Measurements from ENCODE around the gene SRCIN1. TPM values are rescaled to one million over a fixed set of nuclear protein-coding genes. Genes with fewer than 3 reads are reported as not detected.

Gene SRCIN1
- total RNA-seq, 2 donors from 2014 or later, result 11.2 to 19.8 TPM

DNA sequence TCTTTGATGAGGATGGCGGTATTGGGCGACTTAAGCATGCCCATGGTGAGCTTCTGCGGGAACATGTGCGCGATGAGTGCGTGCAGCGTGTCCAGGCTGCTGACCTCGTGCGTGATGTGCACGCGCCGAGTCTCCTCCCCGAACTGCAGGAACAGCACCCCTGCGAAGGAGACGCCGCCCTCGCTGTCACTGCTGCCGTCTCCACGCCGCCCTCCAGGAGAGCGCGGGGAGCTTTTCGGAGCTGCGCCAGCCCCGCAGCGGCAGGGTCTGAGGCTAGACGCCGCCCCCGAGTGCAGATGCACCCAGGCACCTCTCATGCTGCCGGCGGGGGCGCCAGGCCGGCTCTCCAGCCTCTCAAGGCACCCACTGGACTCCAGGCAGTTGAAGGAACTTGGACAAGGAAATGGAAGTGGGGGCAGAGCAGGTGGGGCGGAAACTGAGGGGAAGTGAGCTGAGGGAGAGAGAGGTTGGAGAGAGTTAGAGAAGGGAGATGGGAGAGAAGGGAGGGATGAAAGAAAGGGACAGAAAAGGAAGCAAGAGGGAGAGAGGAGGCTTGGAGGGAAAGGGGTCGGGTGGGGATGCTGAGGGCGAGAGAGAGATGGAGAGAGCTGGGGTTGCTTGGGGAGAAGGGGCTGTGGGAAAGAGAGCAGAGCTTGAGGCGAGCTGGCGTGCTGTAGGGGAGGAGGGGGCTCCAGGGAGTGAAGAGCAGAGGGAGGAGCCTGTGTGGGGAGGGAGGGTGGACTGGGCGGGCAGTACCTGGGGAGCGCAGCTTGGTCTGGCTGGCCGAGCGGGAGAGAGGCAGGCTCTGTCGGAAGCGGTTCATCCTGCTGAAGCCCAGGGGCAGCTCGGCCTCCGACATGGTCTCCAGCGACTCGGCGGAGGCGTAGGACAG, 42.1 kb downstream of the SRCIN1 start:
- H3K9me3 ChIP-seq, result no peaks in the 10 kb centered on the region
- H3K4me3 ChIP-seq, result no peak overlapping the region
- H3K27ac ChIP-seq, result no peak overlapping the region
- DNase-seq (no peak), ATAC-seq (no peak)
- no peaks in the 10 kb centered on the region for H3K36me3 ChIP-seq (replicated peaks in 1 of 2; ENCODE audit: insufficient read depth in 1 of 2, low read depth in 2 of 2)
- peaks cover 25% of the 10 kb centered on the region for H3K4me1 ChIP-seq
- peaks cover 0 to 32% of the 10 kb centered on the region in 2 donors for H3K27me3 ChIP-seq
- WGBS, 2 donors, result 23 to 27% methylated on average over 19 to 50 of the region's 50 CpGs
- no peak for TF ChIP-seq POLR2A (IDR thresholded peaks at IDR 0.05)
- TF ChIP-seq, protein P1, sequence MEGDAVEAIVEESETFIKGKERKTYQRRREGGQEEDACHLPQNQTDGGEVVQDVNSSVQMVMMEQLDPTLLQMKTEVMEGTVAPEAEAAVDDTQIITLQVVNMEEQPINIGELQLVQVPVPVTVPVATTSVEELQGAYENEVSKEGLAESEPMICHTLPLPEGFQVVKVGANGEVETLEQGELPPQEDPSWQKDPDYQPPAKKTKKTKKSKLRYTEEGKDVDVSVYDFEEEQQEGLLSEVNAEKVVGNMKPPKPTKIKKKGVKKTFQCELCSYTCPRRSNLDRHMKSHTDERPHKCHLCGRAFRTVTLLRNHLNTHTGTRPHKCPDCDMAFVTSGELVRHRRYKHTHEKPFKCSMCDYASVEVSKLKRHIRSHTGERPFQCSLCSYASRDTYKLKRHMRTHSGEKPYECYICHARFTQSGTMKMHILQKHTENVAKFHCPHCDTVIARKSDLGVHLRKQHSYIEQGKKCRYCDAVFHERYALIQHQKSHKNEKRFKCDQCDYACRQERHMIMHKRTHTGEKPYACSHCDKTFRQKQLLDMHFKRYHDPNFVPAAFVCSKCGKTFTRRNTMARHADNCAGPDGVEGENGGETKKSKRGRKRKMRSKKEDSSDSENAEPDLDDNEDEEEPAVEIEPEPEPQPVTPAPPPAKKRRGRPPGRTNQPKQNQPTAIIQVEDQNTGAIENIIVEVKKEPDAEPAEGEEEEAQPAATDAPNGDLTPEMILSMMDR (IDR thresholded peaks at IDR 0.05), result no peak
- intact Hi-C loops (cut with DNase I), result no loop called here

DNA sequence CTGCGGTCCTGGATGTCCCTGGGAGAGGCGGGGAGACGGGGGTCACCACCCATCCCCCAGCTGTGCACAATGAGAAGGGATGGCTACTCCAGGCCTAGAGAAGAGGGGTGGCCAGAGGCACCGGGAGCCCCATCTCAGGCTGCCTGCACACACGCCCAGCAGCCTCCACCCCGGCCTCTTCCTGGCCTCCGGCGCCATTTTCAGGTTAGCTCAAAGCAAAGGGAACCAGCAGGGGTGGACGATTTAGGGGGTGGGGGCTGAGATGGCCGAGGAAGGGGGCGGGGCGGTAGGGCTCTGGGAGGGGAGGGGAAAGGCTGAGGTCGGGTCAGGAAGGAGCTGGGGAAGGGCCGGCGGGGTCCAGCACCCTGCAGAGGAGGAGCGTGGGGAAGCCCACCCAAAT, 42.8 kb downstream of the SRCIN1 start:
- H3K27me3 ChIP-seq, result peaks cover 0 to 32% of the 10 kb centered on the region in 2 donors
- WGBS, 2 donors, result 26 to 32% methylated on average over 3 to 16 of the region's 16 CpGs
- peaks cover 32% of the 10 kb centered on the region for H3K4me1 ChIP-seq
- H3K36me3 ChIP-seq (replicated peaks in 1 of 2; ENCODE audit: insufficient read depth in 1 of 2, low read depth in 2 of 2), result no peaks in the 10 kb centered on the region
- H3K4me3 ChIP-seq, result no peak overlapping the region
- intact Hi-C loops (cut with DNase I), result no loop called here
- no peak overlapping the region for H3K27ac ChIP-seq
- DNase-seq, result no peak
- no peaks in the 10 kb centered on the region for H3K9me3 ChIP-seq
- no peak for TF ChIP-seq POLR2A (IDR thresholded peaks at IDR 0.05)
- ATAC-seq, result no peak

DNA sequence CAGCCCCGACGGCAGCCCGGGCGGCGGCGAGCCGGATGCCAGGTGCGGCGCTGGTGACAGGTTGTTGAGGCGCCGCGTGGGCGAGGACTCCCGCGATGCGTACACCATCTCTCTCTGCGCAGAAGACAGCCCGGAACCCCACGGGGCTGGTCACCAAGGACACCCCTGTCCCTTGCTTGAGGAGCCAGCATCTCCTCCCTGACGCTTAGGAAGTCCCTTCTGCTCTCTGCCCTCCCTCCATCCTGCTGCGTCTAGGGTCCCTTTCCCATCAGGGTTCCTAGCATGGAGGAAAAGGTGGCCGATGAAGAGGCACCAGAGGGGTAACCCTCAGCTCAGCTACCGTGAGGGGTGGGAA, 43.6 kb downstream of the SRCIN1 start:
- WGBS, 2 donors, result 33 to 38% methylated on average over 4 to 19 of the region's 23 CpGs
- TF ChIP-seq POLR2A (IDR thresholded peaks at IDR 0.05), result no peak
- TF ChIP-seq, protein P1 (IDR thresholded peaks at IDR 0.05), result no peak

DNA sequence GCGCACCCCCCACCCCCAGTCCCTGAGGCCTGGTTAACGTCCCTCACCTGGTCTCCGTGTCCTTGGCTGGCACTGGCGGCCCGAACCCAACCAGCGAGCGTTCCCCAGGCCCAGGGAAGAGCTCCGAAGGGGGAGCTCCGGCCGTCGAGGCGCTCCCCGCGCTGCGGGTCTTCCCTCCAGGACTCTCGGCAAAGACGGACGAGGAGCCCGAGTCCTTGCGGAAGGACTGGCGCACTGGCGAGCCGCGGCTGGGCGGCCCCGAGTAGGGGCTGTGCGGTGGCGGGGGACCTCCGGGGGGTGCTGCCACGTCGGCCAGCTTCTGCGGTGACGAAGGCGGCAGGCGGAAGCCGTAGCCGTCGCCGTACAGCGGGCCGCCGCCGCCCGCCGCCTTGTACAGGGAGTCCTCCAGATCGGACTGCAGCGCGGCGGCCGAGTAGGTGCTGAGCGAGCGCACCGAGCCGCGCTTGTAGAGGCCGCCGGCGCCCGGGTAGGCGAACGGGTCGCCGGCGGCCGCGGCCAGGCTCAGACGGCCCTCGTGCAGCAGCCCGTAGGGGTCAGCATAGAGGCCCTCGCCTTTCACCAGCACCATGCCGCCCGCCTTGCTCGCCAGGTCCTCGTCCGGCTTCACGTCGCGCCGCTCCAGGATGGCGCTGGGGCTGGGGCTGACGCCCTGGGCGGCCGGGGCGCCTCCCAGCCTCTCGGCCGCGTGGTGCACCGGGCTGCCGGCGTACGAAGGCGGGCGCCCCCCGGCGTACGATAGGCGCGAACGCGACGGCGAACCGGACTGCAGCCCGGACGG, 44.1 kb downstream of the SRCIN1 start:
- Histone ChIP-seq H3K27me3 (peaks cover 0 to 32% of the 10 kb centered on the region in 2 donors), H3K9me3 (no peaks in the 10 kb centered on the region)
- intact Hi-C loops (cut with DNase I), result no loop called here

More for the DNA sequence above, 43.6 kb downstream of the SRCIN1 start:
- Histone ChIP-seq H3K4me1 (peaks cover 39% of the 10 kb centered on the region), H3K4me3 (no peak overlapping the region), H3K27ac (no peak overlapping the region), H3K36me3 (replicated peaks in 1 of 2; ENCODE audit: insufficient read depth in 1 of 2, low read depth in 2 of 2) (no peaks in the 10 kb centered on the region), H3K27me3 (peaks cover 0 to 32% of the 10 kb centered on the region in 2 donors), H3K9me3 (no peaks in the 10 kb centered on the region)
- DNase-seq (no peak), ATAC-seq (no peak)
- intact Hi-C loops (cut with DNase I), result no loop called here

More for the DNA sequence above, 44.1 kb downstream of the SRCIN1 start:
- Histone ChIP-seq H3K4me3 (no peak overlapping the region), H3K27ac (no peak overlapping the region), H3K36me3 (replicated peaks in 1 of 2; ENCODE audit: insufficient read depth in 1 of 2, low read depth in 2 of 2) (no peaks in the 10 kb centered on the region), H3K4me1 (peaks cover 40% of the 10 kb centered on the region)
- no peak for DNase-seq
- TF ChIP-seq, protein P1 (IDR thresholded peaks at IDR 0.05), result no peak
- no peak for TF ChIP-seq POLR2A (IDR thresholded peaks at IDR 0.05)
- WGBS, 2 donors, result 16 to 81% methylated on average over 10 to 98 of the region's 105 CpGs
- no peak for ATAC-seq
